ENCODE results near the gene KLK5. TPM values are rescaled to one million over a fixed set of nuclear protein-coding genes. Genes with fewer than 3 reads are reported as not detected.

The KLK5 gene
- total and polyA plus RNA-seq, 9 donors = 0.17 to 2.3 (median 0.41) TPM; not detected in 6

DNA sequence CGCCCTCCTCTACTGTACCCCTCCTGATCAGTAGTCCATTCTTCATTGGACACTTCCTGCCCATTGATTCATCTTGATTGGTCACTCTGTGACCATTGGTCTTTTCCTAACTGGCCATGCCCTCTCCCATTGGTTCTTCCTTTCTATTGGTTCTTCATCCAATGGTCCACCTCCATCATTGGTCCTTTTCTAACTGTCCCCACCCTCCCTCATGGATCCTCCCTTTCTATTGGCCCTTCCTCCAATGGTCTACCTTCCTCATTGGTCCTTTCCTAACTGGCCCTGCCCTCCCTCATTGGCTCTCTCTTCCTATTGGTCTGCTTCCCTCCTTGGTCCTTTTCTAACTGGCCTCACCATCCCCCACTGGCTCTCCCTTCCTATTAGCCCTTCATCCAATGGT is 9.4 kb upstream of the KLK5 start:
- 87 to 97% (median 89%) methylated on average over 1 of the region's 1 CpG for WGBS, 3 donors
- H3K4me3 ChIP-seq = no peak overlapping the region
- H3K9me3 ChIP-seq = no peaks in the 10 kb centered on the region
- no peak for DNase-seq
- intact Hi-C loops (cut with DNase I) = no loop called here
- H3K27ac ChIP-seq = no peak overlapping the region
- H3K36me3 ChIP-seq = no peaks in the 10 kb centered on the region
- H3K27me3 ChIP-seq = no peaks in the 10 kb centered on the region
- TF ChIP-seq POLR2A (IDR thresholded peaks at IDR 0.05) (no peak), EP300 (IDR thresholded peaks at IDR 0.05) (no peak)
- TF ChIP-seq, protein P1, sequence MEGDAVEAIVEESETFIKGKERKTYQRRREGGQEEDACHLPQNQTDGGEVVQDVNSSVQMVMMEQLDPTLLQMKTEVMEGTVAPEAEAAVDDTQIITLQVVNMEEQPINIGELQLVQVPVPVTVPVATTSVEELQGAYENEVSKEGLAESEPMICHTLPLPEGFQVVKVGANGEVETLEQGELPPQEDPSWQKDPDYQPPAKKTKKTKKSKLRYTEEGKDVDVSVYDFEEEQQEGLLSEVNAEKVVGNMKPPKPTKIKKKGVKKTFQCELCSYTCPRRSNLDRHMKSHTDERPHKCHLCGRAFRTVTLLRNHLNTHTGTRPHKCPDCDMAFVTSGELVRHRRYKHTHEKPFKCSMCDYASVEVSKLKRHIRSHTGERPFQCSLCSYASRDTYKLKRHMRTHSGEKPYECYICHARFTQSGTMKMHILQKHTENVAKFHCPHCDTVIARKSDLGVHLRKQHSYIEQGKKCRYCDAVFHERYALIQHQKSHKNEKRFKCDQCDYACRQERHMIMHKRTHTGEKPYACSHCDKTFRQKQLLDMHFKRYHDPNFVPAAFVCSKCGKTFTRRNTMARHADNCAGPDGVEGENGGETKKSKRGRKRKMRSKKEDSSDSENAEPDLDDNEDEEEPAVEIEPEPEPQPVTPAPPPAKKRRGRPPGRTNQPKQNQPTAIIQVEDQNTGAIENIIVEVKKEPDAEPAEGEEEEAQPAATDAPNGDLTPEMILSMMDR (IDR thresholded peaks at IDR 0.05) = no peak
- no peaks in the 10 kb centered on the region for H3K4me1 ChIP-seq (ENCODE audit: insufficient read depth)

DNA sequence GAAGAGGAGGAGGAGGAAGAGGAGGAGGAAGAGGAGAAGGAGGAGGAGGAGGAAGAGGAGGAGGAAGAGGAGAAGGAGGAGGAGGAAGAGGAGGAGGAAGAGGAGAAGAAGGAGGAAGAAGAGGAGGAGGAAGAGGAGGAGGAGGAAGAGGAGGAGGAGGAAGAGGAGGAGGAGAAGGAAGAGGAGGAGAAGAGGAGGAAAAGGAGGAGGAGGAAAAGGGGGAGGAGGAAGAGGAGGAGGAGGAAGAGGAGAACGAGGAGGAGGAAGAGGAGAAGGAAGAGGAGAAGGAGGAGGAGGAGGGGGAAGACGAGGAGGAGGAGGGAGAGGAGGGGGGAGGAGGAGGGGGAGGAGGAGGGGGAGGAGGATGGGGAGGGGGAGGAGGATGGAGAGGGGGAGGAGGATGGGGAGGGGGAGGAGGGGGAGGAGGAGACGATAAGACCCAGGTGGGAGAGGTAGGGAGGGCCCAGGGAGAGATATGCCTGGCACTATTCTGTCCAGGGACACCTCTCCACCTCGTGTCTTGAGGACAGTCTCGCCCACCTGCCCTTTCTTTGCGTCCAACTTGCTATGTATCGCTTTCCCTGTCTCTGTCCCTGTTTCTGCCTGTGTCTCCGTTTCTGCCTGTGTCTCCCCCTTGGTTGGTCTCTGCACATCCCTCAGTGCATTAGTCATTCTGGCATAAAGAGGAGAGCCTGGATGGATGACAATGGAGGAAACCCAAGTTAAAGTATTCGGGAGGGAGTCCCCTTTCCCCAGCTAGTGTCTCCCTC is 7.1 kb upstream of the KLK5 start:
- no peak overlapping the region for H3K27ac ChIP-seq
- no peaks in the 10 kb centered on the region for H3K36me3 ChIP-seq
- DNase-seq = no peak
- intact Hi-C loops (cut with DNase I) = no loop called here
- TF ChIP-seq, protein P1 (IDR thresholded peaks at IDR 0.05) = no peak
- TF ChIP-seq EP300 (IDR thresholded peaks at IDR 0.05) (no peak), POLR2A (IDR thresholded peaks at IDR 0.05) (no peak)
- H3K4me1 ChIP-seq (ENCODE audit: insufficient read depth) = no peaks in the 10 kb centered on the region
- H3K4me3 ChIP-seq = no peak overlapping the region
- 18 to 39% (median 24%) methylated on average over 8 to 9 of the region's 9 CpGs for WGBS, 3 donors
- H3K27me3 ChIP-seq = no peaks in the 10 kb centered on the region
- no peaks in the 10 kb centered on the region for H3K9me3 ChIP-seq

DNA sequence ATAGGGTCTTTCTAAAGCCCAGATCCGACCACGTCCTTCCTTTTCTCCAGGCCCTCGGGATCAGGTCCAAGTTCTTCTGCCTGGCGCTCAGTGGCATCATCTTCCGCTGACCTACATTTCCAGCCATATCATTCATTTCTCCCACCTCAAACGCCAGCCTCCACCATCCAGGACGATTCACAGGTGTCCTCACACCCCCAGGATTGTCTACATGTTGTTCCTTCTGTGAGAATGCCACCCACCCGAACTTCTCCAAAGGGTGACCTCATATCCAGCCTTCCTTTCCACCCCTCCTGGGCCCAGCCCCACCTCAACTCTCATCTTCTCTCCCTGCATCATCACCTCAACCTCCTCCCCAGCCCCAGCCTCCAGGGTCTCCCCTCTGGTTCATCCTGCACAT is 4.7 kb upstream of the KLK5 start:
- H3K27me3 ChIP-seq = no peaks in the 10 kb centered on the region
- H3K4me3 ChIP-seq = no peak overlapping the region
- no peak overlapping the region for H3K27ac ChIP-seq
- H3K4me1 ChIP-seq (ENCODE audit: insufficient read depth) = no peaks in the 10 kb centered on the region
- intact Hi-C loops (cut with DNase I) = no loop called here
- H3K36me3 ChIP-seq = no peaks in the 10 kb centered on the region
- WGBS, 3 donors = 67 to 85% (median 77%) methylated on average over 8 of the region's 8 CpGs
- no peak for DNase-seq
- H3K9me3 ChIP-seq = no peaks in the 10 kb centered on the region
- no peak for TF ChIP-seq POLR2A (IDR thresholded peaks at IDR 0.05)
- TF ChIP-seq, protein P1 (IDR thresholded peaks at IDR 0.05) = no peak

DNA sequence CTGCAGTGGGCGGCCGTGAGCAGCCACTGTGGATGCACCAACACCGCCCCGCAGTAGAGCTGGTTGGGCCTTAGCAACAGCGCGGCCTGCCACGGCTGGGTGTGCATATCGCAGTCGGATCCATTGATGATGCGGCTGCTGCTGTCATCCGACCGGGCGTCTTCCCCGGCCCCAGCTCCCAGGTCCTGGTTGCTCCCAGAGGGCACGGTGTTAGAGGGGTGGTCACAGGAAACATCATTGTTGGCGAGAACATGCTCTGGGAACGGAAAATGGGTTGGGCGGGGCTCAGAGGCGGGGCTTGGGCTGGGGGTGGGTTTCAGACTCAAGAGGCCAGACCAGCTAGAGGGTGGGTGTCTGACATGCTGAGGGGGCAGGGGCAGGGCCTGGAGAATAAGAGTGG is 3.0 kb downstream of the KLK5 start:
- Histone ChIP-seq H3K27me3 (no peaks in the 10 kb centered on the region), H3K36me3 (no peaks in the 10 kb centered on the region), H3K4me1 (ENCODE audit: insufficient read depth) (no peaks in the 10 kb centered on the region), H3K27ac (no peak overlapping the region), H3K9me3 (no peaks in the 10 kb centered on the region), H3K4me3 (no peak overlapping the region)
- no peak for DNase-seq
- TF ChIP-seq, protein P1 (IDR thresholded peaks at IDR 0.05) = no peak
- TF ChIP-seq EP300 (IDR thresholded peaks at IDR 0.05) (no peak), POLR2A (IDR thresholded peaks at IDR 0.05) (no peak)
- intact Hi-C loops (cut with DNase I) = no loop called here
- 34 to 70% (median 49%) methylated on average over 19 of the region's 19 CpGs for WGBS, 3 donors
